Measurements from ENCODE around the gene YY1.

DNA sequence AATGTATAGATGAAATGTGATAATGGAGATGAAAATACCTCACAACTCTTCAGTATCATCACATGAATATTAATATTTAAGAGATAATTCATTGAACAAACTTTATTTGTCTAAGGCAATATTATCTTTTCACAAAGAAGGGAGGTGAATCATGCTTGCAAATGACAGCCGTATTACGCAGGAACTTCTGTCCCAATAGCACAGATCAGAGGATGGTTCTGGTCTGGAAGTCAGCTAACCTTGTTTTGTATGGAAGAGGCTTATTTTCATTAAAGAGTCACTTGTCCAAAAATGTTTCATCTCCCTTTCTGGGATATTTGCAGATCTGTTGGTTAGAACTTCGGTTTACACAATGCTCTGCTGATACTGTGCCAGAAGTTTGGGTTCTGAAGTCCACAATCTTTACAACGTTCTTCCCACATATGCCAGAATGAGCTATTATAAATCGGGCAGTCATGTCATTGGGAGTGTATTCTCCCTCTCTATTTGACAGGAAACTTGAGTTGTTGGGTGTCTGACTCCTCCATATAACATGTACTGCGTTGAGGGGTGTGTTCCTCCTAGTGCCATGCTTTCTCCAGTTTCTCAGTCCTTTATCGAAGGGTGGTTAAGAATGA is 29.8 kb downstream of the YY1 start:
- TF ChIP-seq, protein P1, sequence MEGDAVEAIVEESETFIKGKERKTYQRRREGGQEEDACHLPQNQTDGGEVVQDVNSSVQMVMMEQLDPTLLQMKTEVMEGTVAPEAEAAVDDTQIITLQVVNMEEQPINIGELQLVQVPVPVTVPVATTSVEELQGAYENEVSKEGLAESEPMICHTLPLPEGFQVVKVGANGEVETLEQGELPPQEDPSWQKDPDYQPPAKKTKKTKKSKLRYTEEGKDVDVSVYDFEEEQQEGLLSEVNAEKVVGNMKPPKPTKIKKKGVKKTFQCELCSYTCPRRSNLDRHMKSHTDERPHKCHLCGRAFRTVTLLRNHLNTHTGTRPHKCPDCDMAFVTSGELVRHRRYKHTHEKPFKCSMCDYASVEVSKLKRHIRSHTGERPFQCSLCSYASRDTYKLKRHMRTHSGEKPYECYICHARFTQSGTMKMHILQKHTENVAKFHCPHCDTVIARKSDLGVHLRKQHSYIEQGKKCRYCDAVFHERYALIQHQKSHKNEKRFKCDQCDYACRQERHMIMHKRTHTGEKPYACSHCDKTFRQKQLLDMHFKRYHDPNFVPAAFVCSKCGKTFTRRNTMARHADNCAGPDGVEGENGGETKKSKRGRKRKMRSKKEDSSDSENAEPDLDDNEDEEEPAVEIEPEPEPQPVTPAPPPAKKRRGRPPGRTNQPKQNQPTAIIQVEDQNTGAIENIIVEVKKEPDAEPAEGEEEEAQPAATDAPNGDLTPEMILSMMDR (IDR thresholded peaks at IDR 0.05): no peak
- TF ChIP-seq EP300 (IDR thresholded peaks at IDR 0.05) (no peak), POLR2A (IDR thresholded peaks at IDR 0.05) (no peak)

Data from sigmoid colon (tissue), 4 donors.